WTC11 (cell line): ENCODE measurements around the gene CNIH3. TPM values are rescaled to one million over a fixed set of nuclear protein-coding genes. Genes with fewer than 3 reads are reported as not detected.

ENCODE experiments used
- ATAC-seq: fragments of 200-7000 bp; cut with Tn5 transposase; 2 replicates; pipeline ENCODE4 v1.10.0; 2021; ENCODE audit warnings: mild to moderate bottlenecking, moderate library complexity
- CTCF ChIA-PET: fragments of 300-600 bp; sonication (Branson Sonifier 250); formaldehyde crosslinking; loops from one replicate; lab custom pipeline; 2021; ENCODE audit warnings: antibody characterized with exemption; lab: Charles Lee
- POLR2A ChIA-PET: fragments of 350-600 bp; sonication (Branson Sonifier 250); formaldehyde crosslinking; loops from one replicate; lab custom pipeline; 2021; ENCODE audit warnings: antibody characterized with exemption; lab: Charles Lee
- DNase-seq: peaks from one replicate; pipeline ENCODE4 v3.0.0; 2021; ENCODE audit warnings: low spot score
- H3K27ac Mint-ChIP-seq: 2 replicates; pipeline ENCODE4 v1.8.0; 2021; ENCODE audit warnings: mixed read lengths
- H3K27me3 Mint-ChIP-seq: 2 replicates; pipeline ENCODE4 v1.8.0; 2021; ENCODE audit warnings: low read depth, mild to moderate bottlenecking, moderate library complexity, mixed read lengths
- H3K36me3 Mint-ChIP-seq: 2 replicates; pipeline ENCODE4 v1.8.0; 2021; ENCODE audit warnings: mixed read lengths
- H3K4me1 Mint-ChIP-seq: 2 replicates; pipeline ENCODE4 v1.8.0; 2022; ENCODE audit warnings: mixed read lengths
- H3K4me3 Mint-ChIP-seq: 2 replicates; pipeline ENCODE4 v1.8.0; 2021; ENCODE audit warnings: mild to moderate bottlenecking, moderate library complexity, mixed read lengths
- H3K9me3 Mint-ChIP-seq: 2 replicates; pipeline ENCODE4 v1.8.0; 2021; ENCODE audit warnings: mixed read lengths
- CBFB ChIP-seq: sonication (generic); formaldehyde crosslinking; IDR thresholded peaks from 2 replicates; pipeline ENCODE4 v1.8.1; 2022; ENCODE audit warnings: mild to moderate bottlenecking, low read depth, missing genetic modification reagents
- ELF4 ChIP-seq: sonication (generic); formaldehyde crosslinking; IDR thresholded peaks from 2 replicates; pipeline ENCODE4 v1.8.1; 2022; ENCODE audit warnings: low read depth, mild to moderate bottlenecking, moderate library complexity, missing genetic modification reagents
- ESRRA ChIP-seq: sonication (generic); formaldehyde crosslinking; IDR thresholded peaks from 2 replicates; pipeline ENCODE4 v1.8.1; 2022; ENCODE audit warnings: mild to moderate bottlenecking, missing genetic modification reagents, borderline replicate concordance
- FOXJ3 ChIP-seq: sonication (generic); formaldehyde crosslinking; IDR thresholded peaks from 2 replicates; pipeline ENCODE4 v1.9.0; 2021; ENCODE audit warnings: missing genetic modification reagents, mild to moderate bottlenecking, borderline replicate concordance
- FOXP1 ChIP-seq: sonication (generic); formaldehyde crosslinking; IDR thresholded peaks from 2 replicates; pipeline ENCODE4 v1.8.0; 2022; ENCODE audit warnings: missing genetic modification reagents, mild to moderate bottlenecking, moderate library complexity, borderline replicate concordance
- GTF2I ChIP-seq: fragments of 250-450 bp; sonication (Bioruptor Pico); conservative IDR thresholded peaks from 2 replicates; pipeline ENCODE4 v1.4.0; 2021; ENCODE audit warnings: mild to moderate bottlenecking
- JUN ChIP-seq: sonication (generic); formaldehyde crosslinking; IDR thresholded peaks from 2 replicates; pipeline ENCODE4 v1.8.0; 2023; ENCODE audit warnings: mild to moderate bottlenecking, missing genetic modification reagents
- MAX ChIP-seq: sonication (generic); formaldehyde crosslinking; IDR thresholded peaks from 2 replicates; pipeline ENCODE4 v1.8.0; 2022; ENCODE audit warnings: mild to moderate bottlenecking, missing genetic modification reagents
- RORB ChIP-seq: fragments of 250-450 bp; sonication (Bioruptor Pico); IDR thresholded peaks from 2 replicates; pipeline ENCODE4 v1.9.0; 2021; ENCODE audit warnings: mild to moderate bottlenecking
- STAT6 ChIP-seq: sonication (generic); formaldehyde crosslinking; conservative IDR thresholded peaks from 2 replicates; pipeline ENCODE4 v1.8.1; 2023; ENCODE audit warnings: mild to moderate bottlenecking, low read depth, missing genetic modification reagents, moderate library complexity
- ZNF138 ChIP-seq: sonication (generic); formaldehyde crosslinking; conservative IDR thresholded peaks from 2 replicates; pipeline ENCODE4 v1.8.1; 2022; ENCODE audit warnings: mild to moderate bottlenecking, moderate library complexity, missing genetic modification reagents
- ZNF512 ChIP-seq: sonication (generic); formaldehyde crosslinking; IDR thresholded peaks from 2 replicates; pipeline ENCODE4 v1.8.1; 2022; ENCODE audit warnings: missing genetic modification reagents, borderline replicate concordance
- total RNA-seq: library from RNA; stranded (reverse); gene quantifications from 3 replicates; pipeline ENCODE4 v1.2.3, GENCODE V29; 2021
- TF ChIP-seq, protein P1 (sequence below): sonication (generic); formaldehyde crosslinking; conservative IDR thresholded peaks from 2 replicates; pipeline ENCODE4 v1.8.1; 2022; ENCODE audit warnings: mild to moderate bottlenecking, missing genetic modification reagents
- TF ChIP-seq, protein P2 (sequence below): sonication (generic); formaldehyde crosslinking; IDR thresholded peaks from 2 replicates; pipeline ENCODE4 v1.8.1; 2023; ENCODE audit warnings: mild to moderate bottlenecking, moderate library complexity, missing genetic modification reagents
- TF ChIP-seq, protein P3 (sequence below): sonication (generic); formaldehyde crosslinking; IDR thresholded peaks from 2 replicates; pipeline ENCODE4 v1.8.0; 2022; ENCODE audit warnings: mild to moderate bottlenecking, missing genetic modification reagents
- TF ChIP-seq, protein P4 (sequence below): sonication (generic); formaldehyde crosslinking; IDR thresholded peaks from 2 replicates; pipeline ENCODE4 v1.8.0; 2023; ENCODE audit warnings: missing genetic modification reagents, mild to moderate bottlenecking, borderline replicate concordance

CNIH3 gene
- total RNA-seq, 1 experiment from 2014 or later, result 8.1 TPM

DNA sequence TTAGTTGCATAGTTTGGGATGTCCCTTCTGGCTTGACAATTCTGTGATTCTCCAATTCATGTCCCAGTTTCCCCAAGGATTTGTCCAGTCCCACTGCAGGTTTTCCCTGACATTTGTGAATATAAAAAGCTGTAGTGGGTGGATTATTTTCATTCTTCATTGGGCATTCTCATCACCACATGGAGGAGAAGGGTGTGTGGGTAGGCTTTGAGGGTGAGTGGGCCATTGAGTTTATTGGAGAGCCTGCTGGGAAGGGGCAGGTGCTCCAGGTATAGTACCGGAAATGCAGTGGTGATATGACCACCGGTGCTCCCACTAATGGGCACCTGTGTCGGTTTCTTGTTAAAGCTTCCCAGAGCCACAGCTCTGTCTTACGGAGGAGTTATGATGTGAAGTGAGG, 74.5 kb downstream of the CNIH3 start (continued):
- TF ChIP-seq, protein P1, sequence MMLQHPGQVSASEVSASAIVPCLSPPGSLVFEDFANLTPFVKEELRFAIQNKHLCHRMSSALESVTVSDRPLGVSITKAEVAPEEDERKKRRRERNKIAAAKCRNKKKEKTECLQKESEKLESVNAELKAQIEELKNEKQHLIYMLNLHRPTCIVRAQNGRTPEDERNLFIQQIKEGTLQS (CRISPR knock-in tag), result no peak

DNA sequence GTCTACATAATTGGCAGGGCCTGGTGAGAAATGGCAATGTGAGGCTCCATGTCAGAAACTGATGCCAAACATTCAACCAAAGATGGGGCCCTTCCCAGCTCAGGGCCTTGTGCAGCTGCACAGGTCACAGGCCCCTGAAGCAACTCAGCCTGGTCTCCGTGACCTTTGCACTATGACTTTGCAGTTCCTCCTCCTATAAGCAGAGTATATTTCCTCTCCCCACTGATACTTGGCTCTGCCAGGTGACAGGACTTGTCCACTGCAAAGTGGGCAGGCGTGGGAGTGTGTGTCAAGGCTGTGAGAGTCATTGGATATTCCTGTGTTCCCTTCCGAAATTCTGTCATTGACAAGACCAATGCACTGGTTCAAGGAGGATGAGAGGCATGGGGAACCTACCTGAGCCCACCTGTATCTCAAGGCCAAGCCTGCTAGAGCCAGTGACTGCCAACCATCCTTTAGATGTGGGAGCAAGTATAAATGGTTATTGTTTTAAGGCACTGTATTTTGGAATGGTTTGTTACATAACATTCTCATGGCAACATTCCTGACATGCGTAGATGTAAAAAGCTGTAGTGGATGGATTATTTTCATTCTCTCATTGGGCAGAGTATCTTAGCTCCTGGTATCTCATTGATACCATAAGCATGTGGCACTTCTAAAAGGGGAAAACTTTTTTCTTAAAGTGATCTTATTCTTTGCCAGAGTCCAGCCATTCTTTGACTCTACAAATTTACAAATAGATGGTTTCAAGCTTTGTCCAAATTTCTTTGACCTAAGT, 75.2 kb downstream of the CNIH3 start:
- H3K4me3 Mint-ChIP-seq, result no peak overlapping the region
- POLR2A ChIA-PET, result no interaction called here

GRCh38 chr1:224694969-224695368, 78.9 kb downstream of the CNIH3 start:
- ChIA-PET CTCF (no interaction called here), POLR2A (no interaction called here)
- Mint-ChIP-seq H3K27me3 (no peaks in the 10 kb centered on the region), H3K27ac (no peak overlapping the region), H3K36me3 (no peaks in the 10 kb centered on the region), H3K4me3 (no peak overlapping the region), H3K9me3 (no peaks in the 10 kb centered on the region), H3K4me1 (peaks cover 9% of the 10 kb centered on the region)
- ATAC-seq (no peak), DNase-seq (no peak)
- no peak for TF ChIP-seq CBFB (CRISPR knock-in tag)
- TF ChIP-seq, protein P2, sequence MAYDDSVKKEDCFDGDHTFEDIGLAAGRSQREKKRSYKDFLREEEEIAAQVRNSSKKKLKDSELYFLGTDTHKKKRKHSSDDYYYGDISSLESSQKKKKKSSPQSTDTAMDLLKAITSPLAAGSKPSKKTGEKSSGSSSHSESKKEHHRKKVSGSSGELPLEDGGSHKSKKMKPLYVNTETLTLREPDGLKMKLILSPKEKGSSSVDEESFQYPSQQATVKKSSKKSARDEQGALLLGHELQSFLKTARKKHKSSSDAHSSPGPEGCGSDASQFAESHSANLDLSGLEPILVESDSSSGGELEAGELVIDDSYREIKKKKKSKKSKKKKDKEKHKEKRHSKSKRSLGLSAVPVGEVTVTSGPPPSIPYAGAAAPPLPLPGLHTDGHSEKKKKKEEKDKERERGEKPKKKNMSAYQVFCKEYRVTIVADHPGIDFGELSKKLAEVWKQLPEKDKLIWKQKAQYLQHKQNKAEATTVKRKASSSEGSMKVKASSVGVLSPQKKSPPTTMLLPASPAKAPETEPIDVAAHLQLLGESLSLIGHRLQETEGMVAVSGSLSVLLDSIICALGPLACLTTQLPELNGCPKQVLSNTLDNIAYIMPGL (CRISPR knock-in tag), result no peak
- TF ChIP-seq GTF2I (CRISPR knock-in tag), result no peak
- no peak for TF ChIP-seq ESRRA (CRISPR knock-in tag)
- TF ChIP-seq JUN (CRISPR knock-in tag), result no peak
- TF ChIP-seq STAT6 (CRISPR knock-in tag), result no peak

More for the DNA sequence above, 75.2 kb downstream of the CNIH3 start:
- ATAC-seq (no peak), DNase-seq (no peak)
- Mint-ChIP-seq H3K36me3 (peaks cover 6% of the 10 kb centered on the region), H3K27ac (no peak overlapping the region), H3K4me1 (no peaks in the 10 kb centered on the region), H3K27me3 (no peaks in the 10 kb centered on the region), H3K9me3 (0 out of 2 replicates have a peak, but pooled peaks cover 4% of the 10 kb centered on the region)
- CTCF ChIA-PET, result interaction anchor here (1.0 to 1.7 kb wide), 2 partner anchors 10 kb away, joined by 3 to 9 read pairs; no protein-coding TSS in a partner anchor
- TF ChIP-seq FOXP1 (CRISPR knock-in tag) (no peak), MAX (no peak), FOXJ3 (no peak), RORB (CRISPR knock-in tag) (no peak), ZNF138 (no peak), ZNF512 (CRISPR knock-in tag) (no peak), ELF4 (CRISPR knock-in tag) (no peak)
- TF ChIP-seq, protein P3, sequence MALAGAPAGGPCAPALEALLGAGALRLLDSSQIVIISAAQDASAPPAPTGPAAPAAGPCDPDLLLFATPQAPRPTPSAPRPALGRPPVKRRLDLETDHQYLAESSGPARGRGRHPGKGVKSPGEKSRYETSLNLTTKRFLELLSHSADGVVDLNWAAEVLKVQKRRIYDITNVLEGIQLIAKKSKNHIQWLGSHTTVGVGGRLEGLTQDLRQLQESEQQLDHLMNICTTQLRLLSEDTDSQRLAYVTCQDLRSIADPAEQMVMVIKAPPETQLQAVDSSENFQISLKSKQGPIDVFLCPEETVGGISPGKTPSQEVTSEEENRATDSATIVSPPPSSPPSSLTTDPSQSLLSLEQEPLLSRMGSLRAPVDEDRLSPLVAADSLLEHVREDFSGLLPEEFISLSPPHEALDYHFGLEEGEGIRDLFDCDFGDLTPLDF (CRISPR knock-in tag), result no peak
- TF ChIP-seq, protein P4, sequence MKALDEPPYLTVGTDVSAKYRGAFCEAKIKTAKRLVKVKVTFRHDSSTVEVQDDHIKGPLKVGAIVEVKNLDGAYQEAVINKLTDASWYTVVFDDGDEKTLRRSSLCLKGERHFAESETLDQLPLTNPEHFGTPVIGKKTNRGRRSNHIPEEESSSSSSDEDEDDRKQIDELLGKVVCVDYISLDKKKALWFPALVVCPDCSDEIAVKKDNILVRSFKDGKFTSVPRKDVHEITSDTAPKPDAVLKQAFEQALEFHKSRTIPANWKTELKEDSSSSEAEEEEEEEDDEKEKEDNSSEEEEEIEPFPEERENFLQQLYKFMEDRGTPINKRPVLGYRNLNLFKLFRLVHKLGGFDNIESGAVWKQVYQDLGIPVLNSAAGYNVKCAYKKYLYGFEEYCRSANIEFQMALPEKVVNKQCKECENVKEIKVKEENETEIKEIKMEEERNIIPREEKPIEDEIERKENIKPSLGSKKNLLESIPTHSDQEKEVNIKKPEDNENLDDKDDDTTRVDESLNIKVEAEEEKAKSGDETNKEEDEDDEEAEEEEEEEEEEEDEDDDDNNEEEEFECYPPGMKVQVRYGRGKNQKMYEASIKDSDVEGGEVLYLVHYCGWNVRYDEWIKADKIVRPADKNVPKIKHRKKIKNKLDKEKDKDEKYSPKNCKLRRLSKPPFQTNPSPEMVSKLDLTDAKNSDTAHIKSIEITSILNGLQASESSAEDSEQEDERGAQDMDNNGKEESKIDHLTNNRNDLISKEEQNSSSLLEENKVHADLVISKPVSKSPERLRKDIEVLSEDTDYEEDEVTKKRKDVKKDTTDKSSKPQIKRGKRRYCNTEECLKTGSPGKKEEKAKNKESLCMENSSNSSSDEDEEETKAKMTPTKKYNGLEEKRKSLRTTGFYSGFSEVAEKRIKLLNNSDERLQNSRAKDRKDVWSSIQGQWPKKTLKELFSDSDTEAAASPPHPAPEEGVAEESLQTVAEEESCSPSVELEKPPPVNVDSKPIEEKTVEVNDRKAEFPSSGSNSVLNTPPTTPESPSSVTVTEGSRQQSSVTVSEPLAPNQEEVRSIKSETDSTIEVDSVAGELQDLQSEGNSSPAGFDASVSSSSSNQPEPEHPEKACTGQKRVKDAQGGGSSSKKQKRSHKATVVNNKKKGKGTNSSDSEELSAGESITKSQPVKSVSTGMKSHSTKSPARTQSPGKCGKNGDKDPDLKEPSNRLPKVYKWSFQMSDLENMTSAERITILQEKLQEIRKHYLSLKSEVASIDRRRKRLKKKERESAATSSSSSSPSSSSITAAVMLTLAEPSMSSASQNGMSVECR, result no peak
- TF ChIP-seq, protein P1 (CRISPR knock-in tag), result no peak
